ENCODE data around the gene GSTP1.
"Not testable (repeated sequence)": the region's sequence is repeated elsewhere in the genome, so short reads cannot be mapped to it uniquely, and the experiment has no call there.

GSTP1 gene

GRCh38 chr11:67615728-67616430 lies 32.3 kb downstream of the GSTP1 start:
- DNase-seq (ENCODE audit: low spot score) = no peak

- DNase-seq (ENCODE audit: low spot score) = no peak
Observed at GRCh38 chr11:67616431-67617242, 33.0 kb downstream of the GSTP1 start.

- DNase-seq (ENCODE audit: low spot score) = peak; percentile 83
Observed at GRCh38 chr11:67617243-67617953, 33.8 kb downstream of the GSTP1 start.

- DNase-seq (ENCODE audit: low spot score) = not testable (repeated sequence)
Observed at GRCh38 chr11:67618901-67619659, 35.5 kb downstream of the GSTP1 start.

- not testable (repeated sequence) for DNase-seq (ENCODE audit: low spot score)
Observed at GRCh38 chr11:67619683-67620618, 36.3 kb downstream of the GSTP1 start.

GRCh38 chr11:67620621-67621020 lies 37.0 kb downstream of the GSTP1 start:
- not testable (repeated sequence) for DNase-seq (ENCODE audit: low spot score)

- DNase-seq (ENCODE audit: low spot score) = not testable (repeated sequence)
Observed at GRCh38 chr11:67621928-67622327, 38.3 kb downstream of the GSTP1 start.

GRCh38 chr11:67622905-67623304 lies 39.3 kb downstream of the GSTP1 start:
- DNase-seq (ENCODE audit: low spot score) = not testable (repeated sequence)

GRCh38 chr11:67623795-67624194 lies 40.2 kb downstream of the GSTP1 start:
- not testable (repeated sequence) for DNase-seq (ENCODE audit: low spot score)

GRCh38 chr11:67626131-67626833 lies 42.7 kb downstream of the GSTP1 start:
- not testable (repeated sequence) for DNase-seq (ENCODE audit: low spot score)

GRCh38 chr11:67626970-67627369 lies 43.4 kb downstream of the GSTP1 start:
- no peak for DNase-seq (ENCODE audit: low spot score)

GRCh38 chr11:67627441-67627811 lies 43.8 kb downstream of the GSTP1 start:
- no peak for DNase-seq (ENCODE audit: low spot score)

- DNase-seq (ENCODE audit: low spot score) = no peak
Observed at GRCh38 chr11:67627812-67628624, 44.4 kb downstream of the GSTP1 start.

GRCh38 chr11:67628710-67629385 lies 45.2 kb downstream of the GSTP1 start:
- DNase-seq (ENCODE audit: low spot score) = no peak

- peak; percentile 99 for DNase-seq (ENCODE audit: low spot score)
Observed at GRCh38 chr11:67629386-67630227, 46.0 kb downstream of the GSTP1 start, which contains the start of gene NUDT8. NUDT8 (minus strand) TSS chr11:67629937; CDS start chr11:67629911, 26 bp downstream.

GRCh38 chr11:67630228-67630942 lies 46.8 kb downstream of the GSTP1 start:
- peak; percentile 100 for DNase-seq (ENCODE audit: low spot score)

- DNase-seq (ENCODE audit: low spot score) = no peak
Observed at GRCh38 chr11:67630943-67631331, 47.3 kb downstream of the GSTP1 start.
